Immature natural killer cell (primary cell): ENCODE results near the gene PPP4R2. TPM values are rescaled to one million over a fixed set of nuclear protein-coding genes. Genes with fewer than 3 reads are reported as not detected.
"Not testable (repeated sequence)": the region's sequence is repeated elsewhere in the genome, so short reads cannot be mapped to it uniquely, and the experiment has no call there.

Experiments
- DNase-seq, 3 donors: peaks; one replicate each; pipeline ENCODE4 v3.0.0; 2022; ENCODE audit warnings: mixed read lengths in 1 of 3
- H3K27ac Mint-ChIP-seq, 6 donors: one replicate each; pipeline ENCODE4 v1.8.0; 2020; ENCODE audit warnings: mixed read lengths in 6 of 6, mild to moderate bottlenecking in 5 of 6, inconsistent platforms in 4 of 6, moderate library complexity in 3 of 6
- H3K27me3 Mint-ChIP-seq, 3 donors: one replicate each; pipeline ENCODE4 v1.8.0; 2020 to 2021; ENCODE audit warnings: low read depth in 3 of 3, mild to moderate bottlenecking in 3 of 3, mixed read lengths in 3 of 3, moderate library complexity in 3 of 3, inconsistent platforms in 1 of 3
- H3K36me3 Mint-ChIP-seq, 3 donors: one replicate each; pipeline ENCODE4 v1.8.0; 2020; ENCODE audit warnings: mixed read lengths in 3 of 3, inconsistent platforms in 2 of 3, mild to moderate bottlenecking in 2 of 3
- H3K4me1 Mint-ChIP-seq, 2 donors: one replicate each; pipeline ENCODE4 v1.8.0; 2020; ENCODE audit warnings: inconsistent platforms in 2 of 2, mild to moderate bottlenecking in 2 of 2, mixed read lengths in 2 of 2, moderate library complexity in 1 of 2
- H3K4me3 Mint-ChIP-seq, 5 donors: one replicate each; pipeline ENCODE4 v1.8.0; 2020; ENCODE audit warnings: mild to moderate bottlenecking in 5 of 5, mixed read lengths in 5 of 5, inconsistent platforms in 3 of 5, moderate library complexity in 3 of 5
- H3K9me3 Mint-ChIP-seq, 6 donors: one replicate each; pipeline ENCODE4 v1.8.0; 2020; ENCODE audit warnings: mild to moderate bottlenecking in 6 of 6, mixed read lengths in 6 of 6, inconsistent platforms in 4 of 6, moderate library complexity in 3 of 6
- polyA plus RNA-seq, 3 donors: library from polyadenylated mRNA; unstranded; fragments of 300-500 nt; fragmentation: Illumina TruSeq; gene quantifications; one replicate each; pipeline ENCODE4 v1.2.3, GENCODE V29; 2021

Gene PPP4R2
- polyA plus RNA-seq, 3 donors from 2014 or later, result 27.6 to 47.3 (median 44.9) TPM

DNA sequence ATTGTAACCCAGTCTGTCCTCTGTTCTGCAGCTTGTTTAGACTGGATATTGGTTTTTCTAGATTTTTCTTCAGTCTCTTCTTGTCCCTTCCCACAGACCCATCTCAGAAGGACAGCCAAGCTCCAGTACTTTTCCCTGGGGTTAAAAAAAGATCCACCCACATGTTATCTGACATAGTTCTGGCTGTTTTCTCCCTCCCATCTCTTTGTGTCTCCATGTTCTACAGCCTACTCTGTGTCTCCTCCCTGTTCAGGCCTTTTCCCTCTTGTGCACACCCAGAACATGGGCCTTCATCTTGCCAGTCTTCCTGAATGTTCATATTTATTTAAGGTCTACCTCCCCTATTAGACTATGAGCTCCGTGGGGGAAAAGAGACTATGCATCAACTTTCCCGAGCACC is 5.1 kb upstream of the PPP4R2 start:
- Mint-ChIP-seq H3K4me3 (no peak overlapping the region), H3K4me1 (peaks cover 3 to 5% of the 10 kb centered on the region in 2 donors)

DNA sequence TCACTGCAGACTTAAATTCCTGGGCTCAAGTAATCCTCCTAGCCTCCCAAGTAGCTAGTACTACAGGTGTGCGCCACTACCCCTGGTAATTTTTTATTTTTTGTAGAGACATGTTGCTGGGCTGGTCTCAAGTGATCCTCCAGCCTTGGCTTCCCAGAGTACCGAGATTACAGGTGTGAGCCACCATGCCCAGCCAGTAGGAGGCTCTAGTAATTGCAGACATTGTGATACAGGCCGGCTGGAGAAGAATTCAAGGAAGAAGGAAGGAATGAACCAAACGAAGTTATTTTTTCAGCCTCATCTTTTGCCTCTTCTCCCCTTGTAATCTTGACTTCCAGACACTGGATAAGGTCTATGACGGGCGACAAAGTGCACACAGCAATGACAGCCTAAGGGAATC is 3.2 kb upstream of the PPP4R2 start:
- no peaks in the 10 kb centered on the region for H3K9me3 Mint-ChIP-seq
- no peak for DNase-seq
- peak overlapping the region in 1 of 6 donors; percentile 18 for H3K27ac Mint-ChIP-seq
- no peak overlapping the region for H3K4me3 Mint-ChIP-seq
- H3K4me1 Mint-ChIP-seq, result peaks cover 12 to 18% of the 10 kb centered on the region in 2 donors
- H3K27me3 Mint-ChIP-seq, result peaks cover 2 to 8% (median 6%) of the 10 kb centered on the region in 3 donors
- no peaks in the 10 kb centered on the region for H3K36me3 Mint-ChIP-seq

More for the DNA sequence above, 5.1 kb upstream of the PPP4R2 start:
- Mint-ChIP-seq H3K36me3 (no peaks in the 10 kb centered on the region), H3K27ac (no peak overlapping the region), H3K27me3 (peaks cover 2 to 3% (median 2%) of the 10 kb centered on the region in 3 donors), H3K9me3 (peaks cover 0 to 4% (median 0%) of the 10 kb centered on the region in 6 donors)
- no peak for DNase-seq

DNA sequence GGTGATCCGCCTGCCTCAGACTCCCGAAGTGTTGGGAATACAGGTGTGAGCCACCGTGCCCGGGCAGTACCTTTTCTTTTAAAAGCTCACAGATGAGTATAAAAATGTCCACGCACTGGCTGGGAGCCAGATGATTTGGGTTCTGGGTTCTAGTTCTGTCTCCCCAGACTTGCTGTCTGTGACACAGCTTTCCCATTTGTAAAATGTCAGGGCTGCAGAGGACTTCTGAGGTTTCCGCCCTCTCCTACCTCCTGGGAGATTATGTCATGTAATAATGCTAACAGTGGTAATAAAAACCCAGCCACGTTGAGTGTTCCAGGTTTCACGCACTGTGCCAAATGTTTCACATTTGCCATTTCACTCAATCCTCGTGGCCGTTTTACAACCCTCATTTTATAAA is 1.3 kb upstream of the PPP4R2 start:
- peaks cover 32 to 37% of the 10 kb centered on the region in 2 donors for H3K4me1 Mint-ChIP-seq
- no peaks in the 10 kb centered on the region for H3K9me3 Mint-ChIP-seq
- peak overlapping the region in 4 of 5 donors; percentile 59 to 91 (median 70) for H3K4me3 Mint-ChIP-seq
- peaks cover 2 to 8% (median 6%) of the 10 kb centered on the region in 3 donors for H3K27me3 Mint-ChIP-seq
- H3K27ac Mint-ChIP-seq, result peak overlapping the region; percentile 40 to 91 (median 72)
- DNase-seq, result no peak
- peaks cover 0 to 5% (median 0%) of the 10 kb centered on the region in 3 donors for H3K36me3 Mint-ChIP-seq

DNA sequence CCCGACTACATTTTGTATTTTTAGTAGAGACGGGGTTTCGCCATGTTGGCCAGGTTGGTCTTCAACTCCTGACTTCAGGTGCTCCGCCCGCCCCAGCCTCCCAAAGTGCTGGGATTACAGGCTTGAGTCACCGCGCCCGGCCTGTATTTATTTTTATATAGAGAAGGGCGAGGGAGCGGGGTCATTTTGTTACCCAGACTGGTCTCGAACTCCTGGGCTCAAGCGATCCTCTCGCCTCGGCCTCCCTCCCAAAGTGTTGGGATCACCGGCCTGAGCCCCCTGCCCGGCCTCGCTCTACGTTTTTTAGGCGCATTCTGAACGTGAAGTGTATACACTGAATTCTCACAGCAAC is 514 bp upstream of the PPP4R2 start:
- peak overlapping the region; percentile 88 to 97 (median 92) for H3K27ac Mint-ChIP-seq
- H3K4me3 Mint-ChIP-seq, result peak overlapping the region; percentile 83 to 95 (median 91)
- peaks cover 38 to 45% of the 10 kb centered on the region in 2 donors for H3K4me1 Mint-ChIP-seq
- peaks cover 0 to 6% (median 0%) of the 10 kb centered on the region in 3 donors for H3K36me3 Mint-ChIP-seq
- peaks cover 0 to 7% (median 6%) of the 10 kb centered on the region in 3 donors for H3K27me3 Mint-ChIP-seq
- H3K9me3 Mint-ChIP-seq, result no peaks in the 10 kb centered on the region
- DNase-seq, result no peak

DNA sequence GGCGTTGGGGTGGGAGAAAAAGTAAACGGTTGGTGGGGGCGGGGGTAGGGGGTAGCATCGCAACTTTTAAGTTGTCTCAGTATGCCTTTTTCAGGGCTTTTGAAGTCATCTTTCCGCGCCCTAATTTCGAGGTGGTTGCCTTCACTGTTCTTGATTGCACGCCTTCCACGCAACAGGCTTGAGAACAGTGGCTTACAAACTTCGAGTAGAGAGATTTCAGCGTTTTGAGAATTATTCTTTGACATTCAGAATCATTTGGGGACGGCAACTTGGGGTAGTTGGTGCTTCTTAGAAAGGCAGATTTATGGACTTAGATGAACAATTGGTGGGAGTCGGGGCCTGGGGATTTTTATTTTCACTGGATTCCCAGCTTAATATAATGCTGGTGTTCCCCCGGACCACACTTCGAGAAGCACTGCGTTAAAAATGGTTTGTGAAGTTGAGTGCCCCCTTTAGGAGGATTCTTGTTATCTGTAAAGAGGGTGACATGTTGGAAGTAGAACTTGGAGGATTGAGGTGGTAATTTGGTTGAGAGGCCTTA is 880 bp downstream of the PPP4R2 start:
- H3K27ac Mint-ChIP-seq, result peak overlapping the region; percentile 91 to 97 (median 96)
- peak overlapping the region; percentile 83 to 95 (median 91) for H3K4me3 Mint-ChIP-seq
- peaks cover 0 to 7% (median 6%) of the 10 kb centered on the region in 3 donors for H3K27me3 Mint-ChIP-seq
- H3K4me1 Mint-ChIP-seq, result peaks cover 47 to 58% of the 10 kb centered on the region in 2 donors
- H3K36me3 Mint-ChIP-seq, result peaks cover 0 to 6% (median 4%) of the 10 kb centered on the region in 3 donors
- DNase-seq, result peak; percentile 28 to 41 (median 37)
- H3K9me3 Mint-ChIP-seq, result no peaks in the 10 kb centered on the region

DNA sequence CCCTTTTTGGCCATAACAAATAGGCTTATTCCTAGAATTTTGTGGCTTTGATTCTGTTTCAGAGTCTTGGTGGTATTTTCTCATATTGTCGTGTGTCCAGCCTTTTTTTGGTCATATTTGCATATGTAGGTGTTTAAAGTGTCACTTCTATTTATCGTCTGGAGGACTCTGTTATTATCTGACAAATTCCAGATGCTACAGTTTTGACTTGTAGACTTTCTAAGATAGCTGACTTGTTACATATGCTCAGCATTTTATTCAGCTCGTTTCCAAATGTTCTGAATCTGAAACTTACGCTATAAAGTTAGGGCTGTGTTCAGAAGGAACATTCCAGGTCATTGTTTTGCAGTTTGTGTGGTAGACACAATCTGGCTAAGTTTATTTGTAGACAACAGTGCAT is 1.9 kb downstream of the PPP4R2 start:
- Mint-ChIP-seq H3K9me3 (no peaks in the 10 kb centered on the region), H3K27ac (peak overlapping the region; percentile 50 to 76 (median 68)), H3K36me3 (peaks cover 4 to 11% (median 5%) of the 10 kb centered on the region in 3 donors), H3K4me3 (peak overlapping the region; percentile 33 to 70 (median 51)), H3K27me3 (peaks cover 0 to 7% (median 6%) of the 10 kb centered on the region in 3 donors), H3K4me1 (peaks cover 52 to 67% of the 10 kb centered on the region in 2 donors)
- no peak for DNase-seq

DNA sequence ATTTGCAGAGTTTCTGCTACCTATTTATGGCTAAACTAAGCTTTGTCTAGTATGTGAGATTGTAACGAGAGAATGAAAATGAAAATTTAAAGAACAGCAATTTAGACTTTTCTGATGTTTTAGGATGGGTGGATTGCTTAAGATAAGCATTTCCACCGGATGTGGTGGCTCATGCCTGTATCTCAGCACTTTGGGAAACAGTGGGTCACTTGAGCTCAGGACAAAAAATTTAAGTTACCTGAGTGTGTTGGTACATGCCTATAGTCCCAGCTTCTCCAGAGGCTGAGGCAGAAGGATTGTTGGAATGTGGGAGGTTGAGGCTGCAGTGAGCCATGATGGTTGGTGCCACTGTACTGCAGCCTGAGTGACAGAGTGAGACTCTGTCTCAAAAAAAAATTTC is 3.3 kb downstream of the PPP4R2 start:
- DNase-seq, result no peak
- Mint-ChIP-seq H3K27me3 (peaks cover 0 to 7% (median 6%) of the 10 kb centered on the region in 3 donors), H3K9me3 (no peaks in the 10 kb centered on the region), H3K4me3 (peak overlapping the region; percentile 47 to 76 (median 53)), H3K36me3 (peaks cover 4 to 15% (median 10%) of the 10 kb centered on the region in 3 donors), H3K4me1 (peaks cover 63 to 80% of the 10 kb centered on the region in 2 donors), H3K27ac (peak overlapping the region; percentile 59 to 84 (median 74))

DNA sequence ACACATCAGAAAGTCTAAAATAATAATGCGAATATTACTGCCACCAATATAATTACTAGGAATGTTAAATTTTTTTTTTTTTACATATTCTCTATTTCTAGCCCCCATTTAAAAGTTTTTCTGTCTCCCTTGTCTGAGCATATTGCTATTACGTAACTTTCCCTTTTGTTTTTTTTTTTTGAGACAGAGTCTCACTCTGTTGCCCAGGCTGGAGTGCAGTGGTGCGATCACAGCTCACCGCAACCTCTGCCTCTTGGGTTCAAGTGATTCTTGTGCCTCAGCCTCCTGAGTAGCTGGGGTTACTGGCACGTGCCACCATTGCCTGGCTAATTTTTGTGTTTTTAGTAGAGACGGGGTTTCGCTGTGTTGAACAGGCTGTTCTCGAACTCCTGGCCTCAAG is 6.4 kb downstream of the PPP4R2 start:
- not testable (repeated sequence) for DNase-seq, H3K9me3 Mint-ChIP-seq, H3K27me3 Mint-ChIP-seq
- H3K4me1 Mint-ChIP-seq, result peaks cover 71 to 94% of the 10 kb centered on the region in 2 donors
- H3K4me3 Mint-ChIP-seq, result peak overlapping the region in 1 of 5 donors; percentile 58
- peak overlapping the region in 3 of 6 donors; percentile 58 to 62 (median 61) for H3K27ac Mint-ChIP-seq
- H3K36me3 Mint-ChIP-seq, result peaks cover 7 to 22% (median 16%) of the 10 kb centered on the region in 3 donors

DNA sequence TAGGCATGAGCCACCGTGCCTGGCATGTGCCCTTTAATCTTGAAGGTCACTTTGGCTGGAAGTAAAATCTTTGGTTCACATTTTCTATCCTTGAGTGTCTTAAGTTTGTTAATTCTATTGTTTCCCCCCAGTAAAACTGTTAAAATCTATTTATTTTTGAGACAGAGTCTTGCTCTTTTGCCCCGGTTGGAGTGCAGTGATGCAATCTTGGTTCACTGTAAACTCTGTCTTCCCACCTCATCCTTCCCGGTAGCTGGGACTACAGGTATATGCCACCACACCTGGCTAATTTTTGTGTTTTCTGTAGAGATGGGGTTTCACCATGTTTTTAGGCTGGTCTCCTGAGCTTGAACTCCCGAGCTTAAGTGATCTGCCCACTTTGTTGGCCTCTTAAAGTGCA is 7.7 kb downstream of the PPP4R2 start:
- Mint-ChIP-seq H3K9me3 (no peaks in the 10 kb centered on the region), H3K4me1 (peaks cover 72 to 94% of the 10 kb centered on the region in 2 donors), H3K27me3 (no peaks in the 10 kb centered on the region), H3K4me3 (peak overlapping the region in 1 of 5 donors; percentile 41), H3K36me3 (peaks cover 7 to 22% (median 16%) of the 10 kb centered on the region in 3 donors), H3K27ac (peak overlapping the region; percentile 8 to 51 (median 34))
- no peak for DNase-seq

DNA sequence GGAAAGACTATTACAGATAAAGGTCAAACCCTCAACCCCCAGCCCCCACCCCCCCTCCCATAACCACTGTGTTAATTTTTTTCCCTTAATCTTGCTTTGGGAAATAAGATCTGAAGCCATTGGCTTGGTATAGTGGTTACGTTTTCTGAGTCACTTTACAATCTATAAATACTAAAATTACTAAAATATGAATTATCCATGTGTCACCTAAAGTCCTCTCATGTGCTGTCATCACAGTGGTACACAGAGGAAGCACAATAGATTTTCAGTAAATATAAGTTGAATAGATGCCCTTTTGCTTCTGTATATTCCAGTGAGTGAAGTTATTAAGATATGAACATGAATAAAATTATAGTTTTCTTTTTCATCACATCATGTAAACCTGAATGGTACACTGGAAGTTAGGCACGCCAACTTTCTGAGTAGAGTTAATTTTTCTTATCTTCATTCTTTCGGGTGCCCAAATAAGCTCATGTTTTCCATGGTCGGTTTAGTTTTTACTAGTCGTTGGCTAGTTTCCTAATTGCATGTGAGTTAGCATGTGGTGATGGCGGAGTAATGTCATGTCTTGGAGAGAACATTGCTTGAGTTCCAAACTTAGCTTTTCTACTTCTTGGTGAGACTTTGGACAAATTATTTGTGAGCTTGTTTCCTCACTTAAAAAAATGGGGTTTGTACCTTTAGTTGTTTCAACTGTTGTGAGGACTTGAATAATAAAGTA is 11.5 kb downstream of the PPP4R2 start:
- H3K4me1 Mint-ChIP-seq, result peaks cover 80 to 96% of the 10 kb centered on the region in 2 donors
- DNase-seq, result no peak
- H3K9me3 Mint-ChIP-seq, result no peaks in the 10 kb centered on the region
- no peaks in the 10 kb centered on the region for H3K27me3 Mint-ChIP-seq
- H3K36me3 Mint-ChIP-seq, result peaks cover 4 to 14% (median 14%) of the 10 kb centered on the region in 3 donors
- peak overlapping the region in 5 of 6 donors; percentile 19 to 65 (median 46) for H3K27ac Mint-ChIP-seq
- peak overlapping the region in 2 of 5 donors; percentile 4 to 25 for H3K4me3 Mint-ChIP-seq

DNA sequence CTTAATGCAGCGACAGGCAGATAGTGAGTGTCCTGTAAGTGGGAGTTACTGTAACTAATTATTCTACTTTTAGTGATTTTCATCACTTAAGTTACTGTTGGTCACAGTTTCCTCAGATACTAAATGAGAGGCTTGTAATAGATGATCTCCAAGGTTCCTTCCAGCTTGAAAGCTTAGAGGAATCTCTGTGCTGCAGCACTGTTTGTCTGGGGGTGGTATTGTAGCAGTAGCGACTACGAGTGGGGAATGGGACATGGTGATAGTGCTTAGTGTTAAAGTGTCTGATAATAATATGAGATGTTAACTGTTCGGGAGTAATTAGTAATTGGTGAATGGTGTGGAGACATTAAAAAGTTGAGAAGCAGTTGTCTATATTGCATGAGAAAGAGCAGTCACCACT is 12.4 kb downstream of the PPP4R2 start:
- Mint-ChIP-seq H3K4me1 (peaks cover 78 to 92% of the 10 kb centered on the region in 2 donors), H3K9me3 (no peaks in the 10 kb centered on the region), H3K27ac (peak overlapping the region; percentile 31 to 67 (median 43)), H3K4me3 (peak overlapping the region in 2 of 5 donors; percentile 18 to 25), H3K36me3 (peaks cover 4 to 11% (median 11%) of the 10 kb centered on the region in 3 donors), H3K27me3 (peaks cover 0 to 2% (median 2%) of the 10 kb centered on the region in 3 donors)
- DNase-seq, result no peak

DNA sequence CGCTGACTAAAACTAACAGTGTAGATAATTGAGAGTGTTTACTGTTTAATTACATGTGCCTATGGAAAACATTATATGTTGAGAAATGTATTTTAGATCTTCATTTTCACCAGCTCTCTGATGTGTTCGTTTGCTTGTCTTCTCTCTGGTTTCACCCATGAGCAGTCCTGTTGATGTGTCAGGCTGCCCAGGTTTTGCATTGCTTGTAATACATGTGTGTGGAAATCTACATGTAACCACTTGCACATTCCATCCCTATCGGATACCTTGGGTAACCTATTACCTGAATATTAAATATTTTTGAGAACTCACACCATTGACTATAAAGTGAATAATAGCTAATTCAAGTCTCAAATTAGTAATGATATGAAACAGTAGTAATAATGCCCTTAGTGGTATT is 13.1 kb downstream of the PPP4R2 start:
- Mint-ChIP-seq H3K9me3 (no peaks in the 10 kb centered on the region), H3K4me3 (no peak overlapping the region), H3K4me1 (peaks cover 74 to 90% of the 10 kb centered on the region in 2 donors), H3K27me3 (peaks cover 0 to 3% (median 2%) of the 10 kb centered on the region in 3 donors), H3K27ac (peak overlapping the region in 2 of 6 donors; percentile 17 to 80), H3K36me3 (peaks cover 4 to 8% (median 6%) of the 10 kb centered on the region in 3 donors)
- DNase-seq, result no peak

DNA sequence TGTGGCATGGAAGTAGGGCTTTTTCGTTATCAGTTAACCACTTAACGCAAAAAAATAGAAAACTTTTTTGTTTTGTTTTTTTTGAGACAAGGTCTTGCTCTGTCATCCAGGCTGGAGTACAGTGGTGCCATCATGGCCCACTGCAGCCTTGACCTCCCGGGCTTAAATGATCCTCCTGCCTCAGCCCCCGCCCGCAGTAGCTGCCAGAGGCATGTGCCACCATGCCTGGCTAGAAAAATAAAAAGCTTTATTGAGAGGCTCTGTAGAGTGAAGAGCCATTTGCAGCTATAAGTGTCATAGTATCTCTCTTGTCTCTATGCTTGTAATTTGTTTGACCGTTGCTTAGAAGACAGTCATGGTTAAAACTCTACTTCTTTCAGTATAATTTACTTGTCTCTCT is 13.5 kb downstream of the PPP4R2 start:
- Mint-ChIP-seq H3K4me3 (no peak overlapping the region), H3K36me3 (peaks cover 4 to 8% (median 6%) of the 10 kb centered on the region in 3 donors), H3K27ac (peak overlapping the region in 4 of 6 donors; percentile 10 to 44 (median 22)), H3K4me1 (peaks cover 72 to 88% of the 10 kb centered on the region in 2 donors), H3K9me3 (no peaks in the 10 kb centered on the region), H3K27me3 (peaks cover 0 to 3% (median 2%) of the 10 kb centered on the region in 3 donors)
- no peak for DNase-seq

DNA sequence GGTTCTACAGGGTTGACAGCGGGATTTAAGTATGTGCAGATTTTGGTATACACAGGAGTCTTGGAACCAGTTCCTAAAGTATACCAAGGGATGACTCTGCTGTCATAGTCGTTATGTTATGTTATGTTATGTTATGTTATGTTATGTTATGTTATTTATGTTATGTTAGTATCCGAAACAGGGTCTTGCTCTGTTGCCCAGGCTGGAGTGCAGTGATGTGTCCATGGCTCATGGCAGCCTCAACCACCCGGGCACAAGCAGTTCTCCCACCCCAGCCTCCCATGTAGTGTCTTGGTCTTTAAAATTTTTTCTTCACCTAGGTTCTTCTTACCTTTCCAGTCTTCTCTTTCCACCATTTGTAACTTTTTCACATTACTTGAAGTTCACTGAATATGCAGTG is 21.7 kb downstream of the PPP4R2 start:
- Mint-ChIP-seq H3K9me3 (no peaks in the 10 kb centered on the region), H3K36me3 (no peaks in the 10 kb centered on the region), H3K27me3 (peaks cover 0 to 4% (median 3%) of the 10 kb centered on the region in 3 donors), H3K4me1 (peaks cover 58 to 82% of the 10 kb centered on the region in 2 donors), H3K27ac (peak overlapping the region in 5 of 6 donors; percentile 1 to 63 (median 25)), H3K4me3 (peak overlapping the region in 2 of 5 donors; percentile 52 to 70)
- no peak for DNase-seq
